HepG2 (cell line): ENCODE data around the gene TPP2. TPM values are rescaled to one million over a fixed set of nuclear protein-coding genes. Genes with fewer than 3 reads are reported as not detected.

Experiments
- ATAC-seq: fragments of 200-7000 bp; cut with Tn5 transposase; 3 replicates; pipeline ENCODE4 v1.9.1; 2020; ENCODE audit warnings: mild to moderate bottlenecking, moderate library complexity
- BruUV-seq: library from RNA; stranded (reverse); fragments of 400-500 nt; replicated peaks from 2 replicates; lab custom pipeline; 2021; lab: Mats Ljungman, UMichigan
- CTCF ChIA-PET: fragments of 300-600 bp; formaldehyde crosslinking; extraction: SDS; loops from one replicate; lab custom pipeline; 2021; ENCODE audit warnings: low total read pairs, inconsistent platforms, low intra/inter-chr PET ratio; lab: Yijun Ruan, JAX
- POLR2A ChIA-PET: fragments of 350-600 bp; sonication (Branson Sonifier 250); formaldehyde crosslinking; loops from one replicate; lab custom pipeline; 2020; ENCODE audit warnings: antibody characterized with exemption, inconsistent platforms; lab: Yijun Ruan, JAX
- DNase-seq: peaks from one replicate; pipeline ENCODE4 v3.0.0-alpha.2; 2015; ENCODE audit warnings: low spot score
- FAIRE-seq: peaks from 3 replicates; lab custom pipeline; 2011; peaks lifted over from hg19 to GRCh38; lab: Jason Lieb, UNC
- H2AFZ ChIP-seq: one replicate; pipeline ENCODE4 v1.6.1; 2011; ENCODE audit warnings: low read length, inconsistent platforms
- H3K27ac ChIP-seq: fragments of 300-600 bp; 3 replicates; pipeline ENCODE4 v1.8.0; 2011; ENCODE audit warnings: mixed run types, mild to moderate bottlenecking, mixed read lengths, low read length, inconsistent platforms; ENCODE audit not compliant: insufficient read depth; ENCODE audit errors: extremely low read length
- H3K27me3 ChIP-seq, 2 experiments: fragments of 200-600 bp in 1 of 2; 2 replicates in 1 of 2; 3 replicates in 1 of 2; pipeline versions ENCODE4 v1.6.0 to v1.8.0; 2011; ENCODE audit warnings: low read length in 2 of 2, mild to moderate bottlenecking in 2 of 2, moderate library complexity in 2 of 2, inconsistent platforms in 1 of 2; ENCODE audit not compliant: insufficient read depth in 2 of 2, control insufficient read depth in 1 of 2
- H3K36me3 ChIP-seq, 2 experiments: fragments of 200-600 bp in 1 of 2; replicated peaks in 1 of 2; 2 replicates in 1 of 2; 3 replicates in 1 of 2; pipeline versions ENCODE4 v1.5.1 to v1.8.0; 2011; ENCODE audit warnings: low read length in 2 of 2, inconsistent platforms in 1 of 2; ENCODE audit not compliant: insufficient read depth in 2 of 2, control insufficient read depth in 1 of 2
- H3K4me1 ChIP-seq: 2 replicates; pipeline ENCODE4 v1.5.1; 2012; ENCODE audit warnings: low read length, inconsistent platforms; ENCODE audit not compliant: insufficient read depth
- H3K4me2 ChIP-seq: 2 replicates; pipeline ENCODE4 v1.6.0; 2011; ENCODE audit warnings: low read depth, low read length, inconsistent platforms
- H3K4me3 ChIP-seq, 3 experiments: fragments of 200-600 bp in 1 of 3; sonication (generic), shearing (Covaris generic) in 1 of 3; replicated peaks in 1 of 3; 2 replicates each; pipeline ENCODE4 v1.5.1; 2011 to 2016; ENCODE audit warnings: low read length in 3 of 3, inconsistent platforms in 2 of 3, low read depth in 2 of 3, mild to moderate bottlenecking in 2 of 3, control low read depth in 1 of 3, mixed read lengths in 1 of 3; ENCODE audit not compliant: insufficient read depth in 1 of 3
- H3K79me2 ChIP-seq: one replicate; pipeline ENCODE4 v1.6.1; 2011; ENCODE audit warnings: low read length, inconsistent platforms; ENCODE audit not compliant: insufficient read depth
- H3K9ac ChIP-seq: 2 replicates; pipeline ENCODE4 v1.6.0; 2011; ENCODE audit warnings: mild to moderate bottlenecking, low read depth, low read length, inconsistent platforms; ENCODE audit not compliant: insufficient read depth
- H3K9me3 ChIP-seq: 2 replicates; pipeline ENCODE4 v1.5.1; 2012; ENCODE audit warnings: mild to moderate bottlenecking, low read length
- H4K20me1 ChIP-seq: 2 replicates; pipeline ENCODE4 v1.6.0; 2011; ENCODE audit warnings: inconsistent platforms, mild to moderate bottlenecking, low read length, moderate library complexity; ENCODE audit not compliant: insufficient read depth
- CREM ChIP-seq, 2 experiments: sonication (generic) in 1 of 2; formaldehyde crosslinking in 1 of 2; IDR thresholded peaks; 2 replicates each; pipeline versions ENCODE4 v1.4.0 to v1.6.1; 2016 to 2020; ENCODE audit warnings: antibody characterized with exemption in 1 of 2, mild to moderate bottlenecking in 1 of 2, missing genetic modification reagents in 1 of 2
- GMEB2 ChIP-seq: IDR thresholded peaks from 2 replicates; pipeline ENCODE4 v1.6.1; 2016; ENCODE audit warnings: missing biosample characterization, missing genetic modification reagents, low read depth
- KLF11 ChIP-seq: IDR thresholded peaks from 2 replicates; pipeline ENCODE4 v1.6.1; 2016; ENCODE audit warnings: missing compliant biosample characterization
- SMYD3 ChIP-seq: sonication (generic); formaldehyde crosslinking; IDR thresholded peaks from 2 replicates; pipeline ENCODE4 v1.8.1; 2023; ENCODE audit warnings: mild to moderate bottlenecking, missing genetic modification reagents
- SSRP1 ChIP-seq: IDR thresholded peaks from 2 replicates; pipeline ENCODE4 v1.6.1; 2016; ENCODE audit warnings: control low read depth
- TEF ChIP-seq: sonication (generic); formaldehyde crosslinking; IDR thresholded peaks from 2 replicates; pipeline ENCODE4 v1.5.0; 2020; ENCODE audit warnings: missing genetic modification reagents
- ZBTB25 ChIP-seq: IDR thresholded peaks from 2 replicates; pipeline ENCODE4 v1.6.1; 2018; ENCODE audit warnings: missing genetic modification reagents
- ZNF224 ChIP-seq: sonication (generic); formaldehyde crosslinking; IDR thresholded peaks from 2 replicates; pipeline ENCODE4 v1.5.0; 2020; ENCODE audit warnings: mild to moderate bottlenecking, missing genetic modification reagents
- ZNF546 ChIP-seq: sonication (generic); formaldehyde crosslinking; conservative IDR thresholded peaks from 2 replicates; pipeline ENCODE4 v1.8.1; 2023; ENCODE audit warnings: mild to moderate bottlenecking, missing genetic modification reagents
- ZNF549 ChIP-seq: sonication (generic); formaldehyde crosslinking; IDR thresholded peaks from 2 replicates; pipeline ENCODE4 v1.5.0; 2020; ENCODE audit warnings: missing genetic modification reagents
- WGBS: methylation state at CpG from one replicate; pipeline ENCODE4 v1.1.6; 2017; ENCODE audit warnings: low lambda C conversion rate; 5-methylcytosine and 5-hydroxymethylcytosine counted together
- in situ Hi-C: cut with HindIII; loops from 2 replicates; pipeline ENCODE4 v1.10.0; 2017; ENCODE audit warnings: low pct_unique_long_range_greater_than_20kb; ENCODE audit not compliant: extremely low pct_ligation_motif_present
- intact Hi-C: fragments of 100-400 bp; cut with micrococcal nuclease; formaldehyde crosslinking; loops from one replicate; pipeline ENCODE4 v1.10.0; 2022; ENCODE audit not compliant: unreplicated experiment
- polyA plus RNA-seq, 8 experiments: library from polyadenylated mRNA; depleted of rRNA in 3 of 8; stranded (reverse) in 7 of 8; unstranded in 1 of 8; fragments of >200 nt; fragmentation: Illumina TruSeq in 4 of 8; extraction: Trizol in 4 of 8; gene quantifications; 2 replicates each; pipeline versions ENCODE4 v1.2.1 to v1.2.3, GENCODE V29; 2011 to 2016; ENCODE audit warnings: low read depth in 4 of 8, missing spikeins in 1 of 8, mixed read lengths in 1 of 8; ENCODE audit not compliant: insufficient read depth in 1 of 8
- total RNA-seq, 5 experiments: library from RNA; depleted of rRNA; stranded (reverse); fragments of >200 nt; fragmentation: Illumina TruSeq; extraction: Trizol; gene quantifications; 2 replicates each; pipeline ENCODE4 v1.2.3, GENCODE V29; 2016; ENCODE audit warnings: low read depth in 1 of 5

The TPP2 gene
- total and polyA plus RNA-seq, 2 of the 13 experiments (the other 11 are each of a cell fraction or from before 2014, with no cell fraction given) = 16.4 to 52.1 TPM

- TF ChIP-seq ZBTB25 (CRISPR knock-in tag) (no peak), ZNF224 (no peak)
Observed at GRCh38 chr13:102682211-102682610, 85.4 kb downstream of the TPP2 start (continued).

GRCh38 chr13:102682727-102683126 is 85.9 kb downstream of the TPP2 start:
- Histone ChIP-seq H3K9ac (no peak overlapping the region), H3K4me3 (no peak overlapping the region), H3K4me2 (no peak overlapping the region), H3K9me3 (no peaks in the 10 kb centered on the region), H3K79me2 (no peaks in the 10 kb centered on the region), H3K36me3 (peaks cover 0 to 12% of the 10 kb centered on the region in 2 experiments; a peak in 1 of 5 replicates), H3K27me3 (no peaks in the 10 kb centered on the region), H3K27ac (no peak overlapping the region)
- in situ Hi-C loops = no loop called here
- intact Hi-C loops = no loop called here
- no peak for TF ChIP-seq CREM (IDR thresholded peaks at IDR 0.05)
- TF ChIP-seq CREM (CRISPR knock-in tag; IDR thresholded peaks at IDR 0.05) = no peak
- TF ChIP-seq ZNF546 = no peak
- TF ChIP-seq, all 625 proteins: peak for 0
- BruUV-seq = no TSS peak
- Histone ChIP-seq H2AFZ (no peak overlapping the region), H4K20me1 (no peaks in the 10 kb centered on the region), H3K4me1 (no peaks in the 10 kb centered on the region)
- ATAC-seq = no peak
- 87% methylated on average over 3 of the region's 3 CpGs for WGBS
- ChIA-PET CTCF (no interaction called here), POLR2A (no interaction called here)
- DNase-seq = no peak
- no peak for FAIRE-seq

GRCh38 chr13:102683637-102684036 is 86.9 kb downstream of the TPP2 start:
- in situ Hi-C loops (no loop called here), intact Hi-C loops (no loop called here)
- Histone ChIP-seq H3K36me3 (0 out of 5 replicates have a peak, but pooled peaks cover 0 to 9% of the 10 kb centered on the region in 2 experiments), H3K4me1 (no peaks in the 10 kb centered on the region), H3K9me3 (no peaks in the 10 kb centered on the region), H3K79me2 (no peaks in the 10 kb centered on the region), H3K4me2 (no peak overlapping the region), H4K20me1 (no peaks in the 10 kb centered on the region), H3K4me3 (no peak overlapping the region), H3K27me3 (no peaks in the 10 kb centered on the region), H3K9ac (no peak overlapping the region), H2AFZ (no peak overlapping the region), H3K27ac (no peak overlapping the region)
- CTCF ChIA-PET = no interaction called here
- DNase-seq (no peak), ATAC-seq (no peak), FAIRE-seq (no peak)
- no TSS peak for BruUV-seq
- WGBS = 56% methylated on average over 2 of the region's 2 CpGs
- TF ChIP-seq SMYD3 (CRISPR knock-in tag) (no peak), ZNF549 (CRISPR knock-in tag) (no peak), KLF11 (CRISPR knock-in tag) (no peak), TEF (CRISPR knock-in tag) (no peak), GMEB2 (no peak), SSRP1 (no peak)
- POLR2A ChIA-PET = no interaction called here
